ENCODE results near the gene WASF3. TPM values are rescaled to one million over a fixed set of nuclear protein-coding genes. Genes with fewer than 3 reads are reported as not detected.

The WASF3 gene
- total RNA-seq, 2 donors from 2014 or later = 3.2 to 4.0 TPM

- DNase-seq = no peak
- H3K4me1 ChIP-seq = no peaks in the 10 kb centered on the region
- no peak overlapping the region for H3K9ac ChIP-seq (ENCODE audit: low read depth in 2 of 2, low read length in 2 of 2)
- no peak for TF ChIP-seq CTCF (IDR thresholded peaks at IDR 0.05)
- no peaks in the 10 kb centered on the region for H3K27me3 ChIP-seq
- H3K27ac ChIP-seq = no peak overlapping the region
- H3K36me3 ChIP-seq = no peaks in the 10 kb centered on the region
- no peak overlapping the region for H3K4me3 ChIP-seq
- intact Hi-C loops (cut with DNase I) = no loop called here
- H3K9me3 ChIP-seq = no peaks in the 10 kb centered on the region
Measured at GRCh38 chr13:26646603-26647002, 89.1 kb downstream of the WASF3 start.

GRCh38 chr13:26651234-26651633 lies 93.8 kb downstream of the WASF3 start:
- no peak for TF ChIP-seq CTCF (IDR thresholded peaks at IDR 0.05)
- H3K4me3 ChIP-seq = no peak overlapping the region
- intact Hi-C loops (cut with DNase I) = no loop called here
- no peak overlapping the region for H3K27ac ChIP-seq
- no peaks in the 10 kb centered on the region for H3K27me3 ChIP-seq
- H3K9ac ChIP-seq (ENCODE audit: low read depth in 2 of 2, low read length in 2 of 2) = no peak overlapping the region
- H3K4me1 ChIP-seq = no peaks in the 10 kb centered on the region
- no peak for DNase-seq
- H3K9me3 ChIP-seq = no peaks in the 10 kb centered on the region
- H3K36me3 ChIP-seq = no peaks in the 10 kb centered on the region

- DNase-seq = no peak
- Histone ChIP-seq H3K27ac (no peak overlapping the region), H3K36me3 (no peaks in the 10 kb centered on the region), H3K9ac (ENCODE audit: low read depth in 2 of 2, low read length in 2 of 2) (no peak overlapping the region), H3K4me1 (no peaks in the 10 kb centered on the region), H3K4me3 (no peak overlapping the region), H3K9me3 (no peaks in the 10 kb centered on the region), H3K27me3 (no peaks in the 10 kb centered on the region)
- no peak for TF ChIP-seq CTCF (IDR thresholded peaks at IDR 0.05)
- intact Hi-C loops (cut with DNase I) = no loop called here
Measured at GRCh38 chr13:26653310-26653709, 95.8 kb downstream of the WASF3 start.

GRCh38 chr13:26653842-26654241 lies 96.4 kb downstream of the WASF3 start:
- Histone ChIP-seq H3K9ac (ENCODE audit: low read depth in 2 of 2, low read length in 2 of 2) (no peak overlapping the region), H3K4me1 (no peaks in the 10 kb centered on the region), H3K36me3 (no peaks in the 10 kb centered on the region), H3K27ac (no peak overlapping the region), H3K9me3 (no peaks in the 10 kb centered on the region), H3K27me3 (no peaks in the 10 kb centered on the region), H3K4me3 (no peak overlapping the region)
- intact Hi-C loops (cut with DNase I) = no loop called here
- no peak for DNase-seq
- TF ChIP-seq CTCF (IDR thresholded peaks at IDR 0.05) = no peak

- intact Hi-C loops (cut with DNase I) = no loop called here
- no peak for TF ChIP-seq CTCF (IDR thresholded peaks at IDR 0.05)
- no peaks in the 10 kb centered on the region for H3K27me3 ChIP-seq
- H3K36me3 ChIP-seq = no peaks in the 10 kb centered on the region
- no peak overlapping the region for H3K9ac ChIP-seq (ENCODE audit: low read depth in 2 of 2, low read length in 2 of 2)
- H3K4me3 ChIP-seq = no peak overlapping the region
- no peak overlapping the region for H3K27ac ChIP-seq
- H3K9me3 ChIP-seq = no peaks in the 10 kb centered on the region
- no peaks in the 10 kb centered on the region for H3K4me1 ChIP-seq
- DNase-seq = no peak
Measured at GRCh38 chr13:26656919-26657318, 99.4 kb downstream of the WASF3 start.

Data from colonic mucosa (tissue), 4 donors.